Ramos (cell line): ENCODE results near the gene CEP85L.

ENCODE experiments used
- in situ Hi-C: fragments of 300-500 bp; cut with MboI; formaldehyde crosslinking; loops from one replicate; pipeline ENCODE4 v1.14.3; 2022; ENCODE audit warnings: low sequenced_read_pairs; ENCODE audit not compliant: unreplicated experiment

CEP85L gene

DNA sequence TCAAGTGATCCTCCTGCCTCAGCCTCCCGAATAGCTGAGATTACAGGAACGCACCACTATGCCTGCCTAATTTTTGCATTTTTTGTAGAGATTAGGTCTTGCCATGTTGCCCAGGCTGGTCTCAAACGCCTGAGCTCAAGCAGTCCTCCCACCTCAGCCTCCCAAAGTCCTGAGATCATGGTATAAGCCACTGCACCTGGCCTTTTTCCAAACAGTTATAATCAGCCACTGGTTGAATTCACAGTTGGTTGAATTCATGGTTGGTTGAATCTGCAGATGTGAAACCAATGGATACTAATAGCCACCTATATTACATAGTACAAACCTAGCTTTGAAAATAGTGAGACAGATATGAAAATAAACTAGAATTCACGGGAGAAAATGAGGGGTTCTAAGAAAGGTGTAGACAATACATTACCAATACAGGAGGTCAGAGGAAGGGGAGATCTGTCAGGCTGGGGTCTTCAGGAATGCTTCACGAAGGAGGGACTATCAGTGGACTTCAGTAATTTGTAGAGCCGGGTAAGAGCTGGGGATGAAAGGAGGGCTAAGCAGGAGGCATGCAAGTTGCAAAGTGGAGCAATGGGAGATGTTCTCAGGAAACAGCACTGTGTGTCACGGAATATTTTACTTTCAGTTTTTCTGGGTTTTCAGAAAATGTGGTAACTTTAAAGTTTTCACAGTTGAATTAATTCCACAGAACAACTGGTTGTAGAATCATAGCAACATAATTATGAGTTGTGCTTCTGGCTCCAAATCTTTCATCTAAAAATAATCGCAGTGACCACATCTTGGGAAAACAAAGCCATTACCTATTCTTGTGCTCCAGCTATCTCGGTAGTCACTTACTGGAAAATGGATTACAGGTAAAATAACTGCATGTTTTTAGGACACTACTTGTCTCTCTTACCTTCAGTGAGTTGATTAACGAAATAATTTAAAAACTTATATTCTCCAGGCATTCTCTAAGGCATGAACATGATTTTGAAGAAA is 12.9 kb upstream of the CEP85L start:
- in situ Hi-C loops, result no loop called here

DNA sequence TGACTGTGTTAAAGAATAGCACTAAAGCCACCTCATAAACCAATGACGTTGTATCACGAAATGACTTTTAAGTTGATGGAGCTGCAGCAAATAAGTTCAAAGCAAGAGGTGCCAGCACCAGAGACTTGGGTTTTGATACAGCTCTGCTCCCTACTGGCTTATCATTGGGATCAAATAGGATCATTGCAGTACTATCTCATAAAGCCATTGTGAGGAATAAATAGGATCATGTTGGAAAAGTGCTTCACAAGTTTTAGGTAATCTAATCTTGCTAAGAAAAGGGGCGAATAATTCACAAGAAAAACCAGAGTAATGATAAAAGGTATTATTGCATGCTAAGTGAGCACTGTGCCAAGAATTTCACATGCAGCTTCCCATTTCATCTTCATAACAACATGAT is 10.4 kb upstream of the CEP85L start:
- in situ Hi-C loops, result no loop called here

DNA sequence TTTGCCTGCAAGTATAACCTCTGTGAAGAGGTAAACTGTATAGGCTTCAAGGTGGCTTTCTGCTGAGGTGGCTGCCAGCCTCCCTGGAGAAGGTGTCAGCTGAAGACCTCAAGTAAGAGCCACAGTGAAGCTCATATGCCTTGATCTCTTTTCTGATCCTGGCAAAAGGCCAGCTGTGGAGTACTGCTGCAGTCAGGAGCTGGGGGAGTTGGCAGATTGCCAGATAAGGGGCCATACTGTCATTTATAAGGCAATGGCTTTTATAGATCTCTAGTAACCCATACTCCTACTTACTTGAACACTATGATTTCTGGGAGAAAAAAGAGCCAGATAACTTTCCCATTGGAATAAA is 8.8 kb upstream of the CEP85L start:
- in situ Hi-C loops, result no loop called here

DNA sequence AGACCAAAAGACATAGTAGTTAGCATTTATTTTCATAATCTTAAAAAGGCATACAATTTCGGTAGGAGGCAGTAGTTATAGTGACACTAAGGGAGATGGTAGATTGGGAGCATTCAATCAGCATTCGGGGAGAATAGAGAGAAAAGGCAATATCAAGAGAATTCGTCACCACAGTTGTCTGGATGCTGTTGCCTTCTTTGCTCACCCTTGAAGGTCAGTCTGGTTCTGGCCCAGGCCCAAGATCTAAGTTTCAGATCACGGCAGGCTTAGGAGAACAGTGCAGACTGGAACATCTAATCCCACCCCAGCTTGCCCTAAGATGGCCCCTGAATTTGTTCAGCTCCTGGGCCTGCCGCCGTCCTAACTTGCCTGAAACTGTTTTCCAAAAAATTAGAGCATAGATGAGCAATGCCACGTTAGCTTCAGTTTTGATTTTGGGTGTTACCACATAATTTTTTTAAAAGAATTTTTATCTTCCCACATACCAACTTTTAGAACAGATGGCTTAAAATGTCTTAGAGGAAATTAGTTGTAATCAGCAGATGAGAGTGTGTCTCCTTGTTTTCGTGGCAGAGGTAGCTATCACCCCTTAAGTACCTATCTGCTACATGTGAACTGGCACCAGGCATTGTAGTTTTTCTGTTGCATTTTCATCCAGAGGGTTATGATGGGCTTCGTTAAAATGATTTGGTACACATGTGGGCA is 8.3 kb upstream of the CEP85L start:
- in situ Hi-C loops, result no loop called here

DNA sequence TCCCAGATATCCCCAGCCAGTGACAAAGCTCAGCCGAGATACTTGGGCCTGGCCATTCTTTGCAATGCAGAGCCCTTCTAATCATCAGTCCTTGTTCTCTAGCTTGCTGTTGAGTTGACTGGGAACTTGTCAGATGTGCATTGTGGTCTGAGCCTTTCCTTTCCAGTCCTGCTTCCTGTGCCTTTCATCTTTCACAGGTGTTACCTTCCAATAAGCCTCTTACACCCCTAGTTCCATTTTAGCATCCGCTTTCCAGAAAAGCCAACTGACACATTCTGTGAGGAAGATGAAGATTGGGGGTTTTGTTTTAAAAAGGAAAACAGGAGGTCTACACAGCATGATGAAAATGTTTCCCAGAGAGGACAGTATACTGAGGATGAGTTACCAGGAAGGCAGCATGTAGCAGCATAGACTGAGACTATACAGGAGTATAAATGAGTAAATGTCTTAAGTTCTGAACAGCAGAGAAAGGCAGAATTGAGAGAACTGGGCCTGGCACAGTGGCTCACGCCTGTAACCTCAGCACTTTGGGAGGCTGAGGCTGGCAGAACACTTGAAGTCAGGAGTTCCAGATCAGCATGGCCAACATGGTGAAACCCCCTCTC is 5.6 kb upstream of the CEP85L start:
- in situ Hi-C loops, result no loop called here

DNA sequence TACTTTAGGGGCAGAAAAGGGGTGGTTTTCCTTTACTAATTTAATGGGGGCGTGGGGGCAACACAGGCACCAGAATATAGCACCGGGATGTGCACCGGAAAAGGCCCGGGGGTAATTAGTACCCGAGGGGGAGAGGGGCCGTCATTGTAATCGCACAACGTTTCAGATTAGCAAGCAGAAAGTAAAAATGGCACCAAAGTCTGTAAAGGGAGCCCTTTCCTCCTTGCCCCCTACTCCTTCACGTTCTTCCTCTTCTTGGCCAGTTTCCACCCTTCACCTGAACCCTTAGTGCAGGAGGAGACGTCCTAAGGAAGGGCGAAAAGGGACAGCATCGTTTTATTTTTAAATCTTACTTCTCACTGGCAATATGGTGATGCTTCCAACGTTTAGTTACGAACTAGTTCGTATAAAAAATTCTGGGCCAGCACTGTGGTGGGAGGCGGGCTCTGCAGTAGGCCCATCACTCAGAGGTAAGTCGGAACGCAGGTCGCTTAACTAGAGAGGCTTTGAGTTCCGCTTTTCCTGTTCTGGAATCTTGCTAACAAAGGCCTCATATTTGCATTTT is 742 bp upstream of the CEP85L start:
- in situ Hi-C loops, result no loop called here

DNA sequence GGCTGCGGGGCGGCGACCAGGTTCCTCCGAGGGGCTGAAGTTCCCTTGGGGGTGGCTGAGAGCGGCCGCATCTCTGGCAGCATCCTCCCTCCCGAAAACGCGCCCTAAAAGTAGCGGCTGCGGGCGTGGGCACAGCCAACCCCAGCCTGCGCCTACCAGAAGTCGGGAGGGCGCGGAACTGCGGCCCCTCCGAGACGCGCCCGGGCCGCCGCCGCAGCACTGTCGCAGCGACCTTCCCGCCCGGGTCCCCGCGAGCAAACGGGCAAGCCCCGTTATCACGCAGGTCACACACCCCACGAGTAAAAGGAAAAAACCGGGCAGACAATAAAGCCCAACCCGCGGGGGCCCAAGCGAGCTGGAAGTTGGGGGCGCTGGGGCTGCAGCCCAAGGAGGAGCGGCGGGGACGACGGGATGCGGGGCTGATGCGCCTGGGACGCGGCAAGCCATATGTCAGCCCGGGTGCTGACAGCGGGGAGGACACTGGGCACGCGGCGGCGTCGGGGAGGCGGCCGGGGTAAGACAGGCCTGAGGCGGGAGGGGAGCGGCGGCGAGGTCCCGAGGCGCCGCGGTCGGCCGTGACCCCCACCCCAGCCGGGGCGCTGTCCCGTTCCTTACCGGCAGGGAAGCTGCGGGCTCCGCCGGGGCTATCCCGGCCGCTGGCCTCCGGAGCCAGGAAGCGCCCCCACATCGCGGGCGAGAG is 659 bp downstream of the CEP85L start:
- in situ Hi-C loops, result no loop called here

DNA sequence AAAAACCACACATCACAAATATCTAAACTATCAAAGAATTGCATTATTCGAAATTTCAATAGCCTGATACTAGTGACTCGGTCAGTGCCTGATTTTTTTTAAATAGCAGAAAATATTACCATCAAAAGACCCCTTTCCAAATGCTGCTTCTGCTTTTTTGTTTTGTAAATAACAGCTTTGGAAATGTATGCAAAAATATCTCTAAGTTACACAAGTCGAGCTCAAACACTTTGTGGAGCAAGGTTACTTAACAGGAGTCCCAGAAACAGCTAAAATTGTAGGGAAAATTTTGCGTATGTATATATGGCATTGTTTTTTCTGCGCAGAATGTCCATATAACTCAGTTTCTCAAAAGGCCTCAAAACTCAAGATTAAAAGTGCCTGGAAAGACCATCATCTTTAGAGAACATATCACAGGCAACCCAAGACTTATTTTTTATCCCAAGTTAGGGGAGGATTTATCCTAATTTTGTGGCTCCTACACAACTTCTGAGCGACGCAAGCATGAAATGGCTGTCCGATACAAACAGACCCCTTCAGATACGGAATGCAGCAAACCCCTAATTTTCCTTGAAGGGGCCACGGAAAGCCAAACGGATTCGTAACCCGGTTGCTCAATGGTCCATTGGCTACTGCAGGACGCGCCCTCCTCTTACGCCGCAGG is 1.3 kb downstream of the CEP85L start:
- in situ Hi-C loops, result no loop called here

DNA sequence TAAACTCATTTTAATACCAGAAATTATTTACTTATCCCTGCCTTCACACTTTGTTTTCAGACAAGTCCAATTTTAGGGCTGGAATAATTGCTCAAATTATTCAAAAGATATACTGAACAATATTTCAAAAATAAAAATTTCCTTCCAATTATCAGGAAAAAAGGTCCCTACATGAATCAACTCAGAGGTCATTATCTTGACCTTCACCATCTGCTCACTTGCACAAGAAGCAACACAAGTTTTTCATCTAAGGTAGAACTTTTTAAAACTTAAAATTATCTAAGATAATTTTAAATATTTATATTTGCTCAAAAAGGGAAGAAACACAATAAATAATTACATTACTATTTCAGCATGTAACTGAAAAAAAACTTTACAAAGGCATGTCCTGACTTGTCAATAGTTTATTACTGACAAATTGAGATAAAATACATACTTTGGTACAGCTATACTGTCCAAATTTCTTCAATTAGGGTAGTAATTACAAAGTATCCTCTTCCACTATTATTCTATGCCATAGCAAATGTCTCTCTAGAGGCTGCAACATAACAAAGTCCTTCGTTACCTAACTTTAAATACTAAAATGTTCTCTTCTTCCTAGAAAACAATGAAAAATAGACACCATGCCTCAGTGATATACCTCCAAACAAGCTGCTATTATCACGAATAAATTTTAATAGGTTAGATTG is 2.4 kb downstream of the CEP85L start:
- in situ Hi-C loops, result no loop called here

DNA sequence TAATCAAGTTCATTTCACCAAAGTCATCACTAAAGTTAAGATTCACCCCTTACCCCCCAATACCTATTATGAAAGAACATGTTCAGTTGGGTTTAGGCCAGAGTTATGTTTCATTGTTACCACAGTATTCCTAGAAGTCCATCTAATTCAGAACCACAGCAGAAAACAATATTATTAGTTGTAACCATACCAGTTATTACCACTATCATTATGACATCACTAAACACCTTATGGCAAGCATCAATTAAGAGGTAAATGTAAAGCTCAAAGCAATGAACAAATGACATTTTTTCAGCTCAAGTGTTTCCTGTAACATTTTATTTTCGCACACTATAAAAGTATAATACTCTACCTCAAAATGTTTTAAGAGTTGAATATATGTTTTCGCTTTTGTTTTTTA is 4.4 kb downstream of the CEP85L start:
- in situ Hi-C loops, result no loop called here

DNA sequence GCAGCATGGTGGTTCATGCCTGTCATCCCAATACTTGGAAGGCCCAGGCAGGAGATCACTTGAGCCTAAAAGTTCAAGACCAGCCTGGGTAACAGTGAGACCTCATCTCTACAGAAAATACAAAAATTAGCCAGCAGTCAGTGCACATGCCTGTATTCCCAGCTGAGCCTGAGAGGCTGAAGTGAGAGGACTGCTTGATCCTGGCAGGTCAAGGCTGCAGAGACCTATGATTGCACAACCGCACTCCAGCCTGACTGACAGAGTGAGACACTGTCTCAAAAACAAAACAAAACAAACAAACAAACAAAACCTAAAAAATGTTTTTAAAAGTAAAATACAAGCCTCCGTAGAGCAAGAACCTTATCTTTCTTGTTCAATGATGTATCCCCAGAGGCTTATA is 6.0 kb downstream of the CEP85L start:
- in situ Hi-C loops, result no loop called here

DNA sequence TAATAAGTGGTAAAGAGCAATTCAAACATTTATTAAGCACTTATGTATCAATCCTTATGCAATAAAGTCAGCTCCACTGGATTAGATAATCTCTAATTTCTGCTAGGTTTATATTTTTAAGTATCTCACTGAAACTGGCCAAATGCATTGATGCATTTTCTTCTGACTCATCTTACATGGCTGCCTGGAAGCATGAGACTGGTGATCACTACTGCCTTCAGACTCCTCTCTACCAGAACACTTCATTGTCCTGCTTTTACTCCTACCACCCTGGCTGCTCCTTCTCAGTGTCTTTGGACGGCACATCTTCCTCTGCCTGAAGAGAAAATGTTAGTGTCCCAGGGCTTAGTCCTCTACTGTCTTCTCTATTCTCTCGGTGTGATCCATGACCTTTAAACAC is 7.4 kb downstream of the CEP85L start:
- in situ Hi-C loops, result no loop called here

DNA sequence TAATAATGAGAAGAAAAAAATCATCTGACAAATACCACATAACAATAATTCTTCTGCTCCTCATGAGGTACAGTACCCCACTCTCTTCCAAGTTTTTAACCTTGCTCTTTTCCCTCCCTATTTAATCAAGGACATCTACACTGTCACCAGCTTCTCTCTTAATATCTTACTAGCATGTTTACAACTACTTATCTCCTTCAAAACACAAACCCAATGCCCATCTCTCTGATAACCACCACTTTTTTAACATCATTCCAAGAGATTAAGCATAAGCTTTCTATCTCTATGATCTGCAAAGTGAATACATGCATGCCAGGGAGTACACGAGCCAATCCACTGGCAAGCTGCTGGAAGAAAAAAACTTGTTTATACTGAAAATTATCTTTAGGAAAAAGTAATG is 10.3 kb downstream of the CEP85L start:
- in situ Hi-C loops, result no loop called here

DNA sequence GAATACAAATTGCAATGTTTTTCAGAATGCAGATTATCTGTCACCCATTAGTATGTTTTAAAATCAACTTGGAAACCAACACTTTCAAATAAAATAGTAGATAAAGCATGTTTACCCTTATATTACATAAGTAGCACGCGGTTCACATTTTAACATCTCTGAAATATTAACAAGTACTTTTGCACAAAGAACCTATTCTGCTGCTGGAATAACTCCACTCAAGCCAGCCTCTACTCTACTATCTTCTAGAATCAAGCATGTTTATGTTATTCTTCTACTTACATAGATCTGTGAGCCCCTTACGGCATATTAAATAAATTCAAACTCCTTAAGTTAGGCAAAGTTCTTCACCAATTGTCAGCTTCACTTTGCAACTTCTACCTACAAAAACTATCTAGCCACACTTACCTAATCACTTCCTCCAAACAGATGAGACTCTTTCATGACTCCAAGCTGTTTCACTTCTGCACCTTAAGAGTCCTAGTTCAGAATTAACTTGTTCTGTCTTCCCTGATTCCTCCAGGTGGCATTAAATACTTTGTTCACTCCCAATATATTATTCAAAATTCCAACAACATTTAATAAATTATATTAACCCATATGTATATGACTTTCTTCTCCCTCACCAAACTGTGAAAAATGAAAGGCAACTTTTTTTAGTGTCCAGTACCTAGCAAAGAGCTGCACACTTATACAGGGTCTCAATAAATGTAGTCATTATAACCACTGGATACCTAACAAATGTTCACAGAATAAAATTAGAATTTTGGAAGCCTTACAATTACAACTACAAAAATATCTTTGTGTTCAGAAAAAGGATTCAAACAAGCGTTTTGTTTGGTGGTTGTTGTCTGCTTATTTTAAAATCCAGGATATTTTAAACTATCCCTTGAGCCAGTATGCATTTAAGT is 12.1 kb downstream of the CEP85L start:
- in situ Hi-C loops, result no loop called here

DNA sequence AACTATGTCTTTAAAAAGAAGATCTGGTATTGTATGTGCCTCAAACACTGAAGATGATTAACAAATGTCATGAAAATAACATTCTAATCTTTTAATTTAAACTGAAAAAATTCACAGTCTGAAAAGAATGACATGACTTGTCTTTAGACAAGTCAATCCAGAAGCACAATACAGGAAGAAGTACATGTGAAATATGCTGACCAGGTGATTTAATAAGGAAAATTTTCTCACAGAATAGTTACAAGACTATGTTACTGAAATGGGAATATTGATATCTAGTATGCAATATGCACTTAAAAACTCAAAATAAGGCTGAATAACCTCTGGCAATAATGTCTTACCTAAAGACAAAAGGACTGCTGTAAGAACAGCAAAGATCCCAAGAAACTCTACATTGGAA is 13.1 kb downstream of the CEP85L start:
- in situ Hi-C loops, result no loop called here

DNA sequence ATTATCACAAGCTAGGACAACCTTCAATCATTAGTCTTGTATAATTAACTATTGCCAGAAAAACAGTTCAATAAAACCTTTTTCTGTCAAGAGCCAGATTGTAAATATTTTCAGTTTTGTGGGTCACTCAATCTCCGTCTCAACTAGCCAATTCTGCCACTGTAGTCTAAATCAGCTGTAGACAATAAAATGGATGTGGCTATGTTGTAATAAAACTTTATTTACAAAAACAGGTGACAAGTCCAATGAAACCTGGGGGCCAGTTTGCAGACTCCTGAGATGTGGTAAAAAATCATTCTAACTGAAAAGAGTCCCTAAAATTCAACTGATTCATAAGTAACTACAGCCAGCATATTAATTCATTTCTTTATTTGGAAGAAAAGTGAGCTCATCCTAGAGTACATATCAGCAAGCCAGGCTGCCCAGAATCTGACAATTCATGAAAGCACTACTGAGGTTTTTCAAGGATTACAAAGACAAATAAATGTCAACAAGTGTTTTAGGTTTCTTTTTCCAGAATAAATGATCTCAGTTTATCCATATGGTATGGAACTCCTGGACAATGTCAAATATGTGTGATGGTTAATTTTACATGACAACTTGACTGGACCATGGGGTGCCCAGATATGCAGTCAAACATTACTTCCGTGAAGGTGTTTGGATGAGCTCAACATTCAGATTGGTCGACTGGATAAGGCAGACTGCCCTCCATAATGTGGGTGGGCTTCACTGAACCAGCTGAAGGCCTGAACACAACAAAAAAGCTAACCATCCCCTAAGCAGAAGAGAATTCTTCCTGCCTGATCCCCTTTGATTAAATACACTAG is 15.3 kb downstream of the CEP85L start:
- in situ Hi-C loops, result no loop called here

DNA sequence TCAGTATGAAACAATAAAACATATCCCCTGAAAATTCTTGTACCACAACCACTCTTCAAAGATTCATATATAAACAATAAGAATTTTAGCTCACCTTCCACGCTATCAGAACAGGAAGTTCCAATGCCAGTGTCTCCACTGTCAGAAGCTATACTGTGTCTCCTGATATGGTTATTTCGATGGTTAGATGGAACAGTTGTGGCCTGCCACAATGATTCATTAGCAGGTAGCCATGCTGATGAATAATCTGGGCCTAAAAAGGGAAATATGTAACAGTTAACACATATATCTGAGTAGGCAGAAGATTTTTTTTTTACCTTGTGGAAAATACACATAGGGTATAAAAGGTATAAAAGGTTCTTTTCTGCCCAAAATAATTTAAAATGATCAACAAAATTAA is 19.0 kb downstream of the CEP85L start:
- in situ Hi-C loops, result no loop called here
